SK-N-MC (cell line): ENCODE data around the gene NHLRC1.

Experiments
- EZH2 ChIP-seq: fragments of 200-600 bp; sonication (generic); IDR thresholded peaks from one replicate; pipeline ENCODE4 v1.6.1; 2017; ENCODE audit warnings: antibody characterized with exemption
- FOXP2 ChIP-seq: optimal IDR thresholded peaks from 2 replicates; pipeline ENCODE3; 2011; ENCODE audit warnings: mild to moderate bottlenecking, moderate library complexity; ENCODE audit not compliant: insufficient read depth; ENCODE audit errors: extremely low read length, control extremely low read depth
- POLR2AphosphoS5 ChIP-seq: IDR thresholded peaks from 2 replicates; pipeline ENCODE4 v1.6.1; 2012; ENCODE audit warnings: mild to moderate bottlenecking, low read depth, low read length, borderline replicate concordance

GRCh38 chr6:18162401-18162800 lies 39.9 kb upstream of the NHLRC1 start:
- no peak for TF ChIP-seq EZH2
- no peak for TF ChIP-seq POLR2AphosphoS5
- TF ChIP-seq FOXP2: no peak
